ENCODE measurements around the gene LUZP2. TPM values are rescaled to one million over a fixed set of nuclear protein-coding genes. Genes with fewer than 3 reads are reported as not detected.

Gene LUZP2
- total and polyA plus RNA-seq, 8 donors = 1.2 to 8.3 (median 4.6) TPM; not detected in 1

DNA sequence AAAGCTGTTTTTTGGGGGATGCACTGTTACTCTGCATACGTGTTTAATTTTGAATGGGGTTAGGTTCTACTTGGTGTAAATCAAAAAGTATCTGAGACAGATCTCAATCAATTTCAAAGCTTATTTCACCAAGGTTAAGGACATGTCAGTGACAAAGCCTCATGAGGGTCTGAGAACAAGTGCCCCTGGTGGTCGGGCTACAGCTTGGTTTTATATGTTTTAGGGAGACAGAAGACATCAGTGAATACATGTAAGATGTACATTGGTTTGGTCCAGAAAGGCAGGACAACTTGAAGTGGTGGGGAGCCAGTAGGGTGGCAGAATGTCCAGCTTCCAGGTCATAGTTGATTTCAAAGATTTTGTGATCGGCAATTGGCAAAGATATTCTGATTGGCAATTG, 262.9 kb downstream of the LUZP2 start:
- intact Hi-C loops (cut with DNase I) = no loop called here
- H3K27ac ChIP-seq = no peak overlapping the region
- H3K27me3 ChIP-seq = no peaks in the 10 kb centered on the region
- TF ChIP-seq, protein P1, sequence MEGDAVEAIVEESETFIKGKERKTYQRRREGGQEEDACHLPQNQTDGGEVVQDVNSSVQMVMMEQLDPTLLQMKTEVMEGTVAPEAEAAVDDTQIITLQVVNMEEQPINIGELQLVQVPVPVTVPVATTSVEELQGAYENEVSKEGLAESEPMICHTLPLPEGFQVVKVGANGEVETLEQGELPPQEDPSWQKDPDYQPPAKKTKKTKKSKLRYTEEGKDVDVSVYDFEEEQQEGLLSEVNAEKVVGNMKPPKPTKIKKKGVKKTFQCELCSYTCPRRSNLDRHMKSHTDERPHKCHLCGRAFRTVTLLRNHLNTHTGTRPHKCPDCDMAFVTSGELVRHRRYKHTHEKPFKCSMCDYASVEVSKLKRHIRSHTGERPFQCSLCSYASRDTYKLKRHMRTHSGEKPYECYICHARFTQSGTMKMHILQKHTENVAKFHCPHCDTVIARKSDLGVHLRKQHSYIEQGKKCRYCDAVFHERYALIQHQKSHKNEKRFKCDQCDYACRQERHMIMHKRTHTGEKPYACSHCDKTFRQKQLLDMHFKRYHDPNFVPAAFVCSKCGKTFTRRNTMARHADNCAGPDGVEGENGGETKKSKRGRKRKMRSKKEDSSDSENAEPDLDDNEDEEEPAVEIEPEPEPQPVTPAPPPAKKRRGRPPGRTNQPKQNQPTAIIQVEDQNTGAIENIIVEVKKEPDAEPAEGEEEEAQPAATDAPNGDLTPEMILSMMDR (IDR thresholded peaks at IDR 0.05) = no peak
- no peaks in the 10 kb centered on the region for H3K9me3 ChIP-seq
- no peak overlapping the region for H3K4me3 ChIP-seq
- DNase-seq (no peak), ATAC-seq (no peak)
- H3K4me1 ChIP-seq = no peaks in the 10 kb centered on the region
- no peaks in the 10 kb centered on the region for H3K36me3 ChIP-seq

- ATAC-seq = no peak
- no peak overlapping the region for H3K4me3 ChIP-seq
- intact Hi-C loops (cut with DNase I) = no loop called here
- no peaks in the 10 kb centered on the region for H3K36me3 ChIP-seq
- no peaks in the 10 kb centered on the region for H3K4me1 ChIP-seq
- H3K9me3 ChIP-seq = no peaks in the 10 kb centered on the region
- TF ChIP-seq, protein P1 (IDR thresholded peaks at IDR 0.05) = no peak
- no peak for DNase-seq
- H3K27me3 ChIP-seq = no peaks in the 10 kb centered on the region
- H3K27ac ChIP-seq = no peak overlapping the region
Observed at GRCh38 chr11:24760681-24761080, 263.8 kb downstream of the LUZP2 start.

- no peak overlapping the region for H3K4me3 ChIP-seq
- ATAC-seq = no peak
- intact Hi-C loops (cut with DNase I) = no loop called here
- no peaks in the 10 kb centered on the region for H3K27me3 ChIP-seq
- TF ChIP-seq, protein P1 (IDR thresholded peaks at IDR 0.05) = no peak
- no peaks in the 10 kb centered on the region for H3K9me3 ChIP-seq
- no peaks in the 10 kb centered on the region for H3K4me1 ChIP-seq
- H3K27ac ChIP-seq = no peak overlapping the region
- no peaks in the 10 kb centered on the region for H3K36me3 ChIP-seq
- no peak for DNase-seq
Observed at GRCh38 chr11:24762076-24762475, 265.2 kb downstream of the LUZP2 start.

GRCh38 chr11:24767411-24767810, 270.6 kb downstream of the LUZP2 start:
- ATAC-seq (no peak), DNase-seq (no peak)
- TF ChIP-seq, protein P1 (IDR thresholded peaks at IDR 0.05) = no peak
- intact Hi-C loops (cut with DNase I) = no loop called here
- Histone ChIP-seq H3K4me1 (no peaks in the 10 kb centered on the region), H3K36me3 (no peaks in the 10 kb centered on the region), H3K9me3 (no peaks in the 10 kb centered on the region), H3K27me3 (no peaks in the 10 kb centered on the region), H3K4me3 (no peak overlapping the region), H3K27ac (no peak overlapping the region)

DNA sequence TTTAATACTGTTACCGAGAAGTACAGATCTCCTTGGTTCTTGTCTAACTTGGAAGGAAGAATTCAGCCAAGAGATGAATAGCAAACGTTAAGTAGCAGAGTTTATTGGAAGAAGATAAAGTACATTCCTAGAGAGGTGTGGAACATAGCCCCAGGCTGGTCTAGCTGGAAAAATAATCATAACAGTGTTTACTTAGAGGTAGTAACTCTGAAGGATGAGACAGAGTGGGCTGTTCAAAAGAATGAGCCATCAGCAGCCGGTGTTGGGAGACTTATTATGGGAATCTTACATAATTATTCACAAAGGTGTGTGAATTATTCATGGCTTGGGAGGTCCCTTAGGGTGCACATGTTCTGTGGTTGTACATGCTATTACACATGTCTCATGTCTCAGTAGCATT, 276.5 kb downstream of the LUZP2 start:
- Histone ChIP-seq H3K9me3 (no peaks in the 10 kb centered on the region), H3K27me3 (no peaks in the 10 kb centered on the region), H3K4me1 (no peaks in the 10 kb centered on the region), H3K4me3 (no peak overlapping the region), H3K27ac (no peak overlapping the region), H3K36me3 (no peaks in the 10 kb centered on the region)
- TF ChIP-seq, protein P1 (IDR thresholded peaks at IDR 0.05) = no peak
- no peak for DNase-seq
- intact Hi-C loops (cut with DNase I) = no loop called here
- no peak for ATAC-seq

All from left lung (tissue), 10 donors.